ACHN (cell line): ENCODE measurements around the gene SIAH3.

ENCODE experiments used
- DNase-seq: peaks from one replicate; pipeline ENCODE4 v3.0.0-alpha.2; 2015
- in situ Hi-C: cut with HindIII; loops from 2 replicates; pipeline ENCODE4 v1.10.0; 2017; ENCODE audit warnings: low sequenced_read_pairs, low pct_ligation_motif_present, low pct_unique_long_range_greater_than_20kb

Gene SIAH3

DNA sequence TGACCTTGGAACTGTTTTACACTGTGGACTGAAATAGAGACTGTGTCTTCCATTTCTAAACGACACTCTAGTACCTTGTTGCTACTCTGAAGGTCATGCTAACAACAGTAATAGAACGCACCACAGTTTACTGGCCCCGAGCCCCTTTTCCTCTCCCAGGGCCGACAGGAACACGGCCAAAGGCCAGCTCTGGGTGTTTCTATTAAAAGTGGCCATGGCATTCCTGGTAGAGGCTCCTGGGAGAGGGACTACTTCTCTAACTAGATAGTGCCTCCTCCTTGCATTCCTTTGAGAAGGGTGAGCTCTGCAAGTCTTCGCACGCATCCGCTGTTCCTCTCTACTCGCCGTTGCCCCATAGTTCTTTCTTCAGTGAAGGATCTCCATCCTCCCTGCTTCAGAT is 18.7 kb upstream of the SIAH3 start:
- in situ Hi-C loops: no loop called here

GRCh38 chr13:45865414-45865813 is 13.9 kb upstream of the SIAH3 start:
- in situ Hi-C loops: no loop called here

More for the DNA sequence above, 18.7 kb upstream of the SIAH3 start:
- no peak for DNase-seq

DNA sequence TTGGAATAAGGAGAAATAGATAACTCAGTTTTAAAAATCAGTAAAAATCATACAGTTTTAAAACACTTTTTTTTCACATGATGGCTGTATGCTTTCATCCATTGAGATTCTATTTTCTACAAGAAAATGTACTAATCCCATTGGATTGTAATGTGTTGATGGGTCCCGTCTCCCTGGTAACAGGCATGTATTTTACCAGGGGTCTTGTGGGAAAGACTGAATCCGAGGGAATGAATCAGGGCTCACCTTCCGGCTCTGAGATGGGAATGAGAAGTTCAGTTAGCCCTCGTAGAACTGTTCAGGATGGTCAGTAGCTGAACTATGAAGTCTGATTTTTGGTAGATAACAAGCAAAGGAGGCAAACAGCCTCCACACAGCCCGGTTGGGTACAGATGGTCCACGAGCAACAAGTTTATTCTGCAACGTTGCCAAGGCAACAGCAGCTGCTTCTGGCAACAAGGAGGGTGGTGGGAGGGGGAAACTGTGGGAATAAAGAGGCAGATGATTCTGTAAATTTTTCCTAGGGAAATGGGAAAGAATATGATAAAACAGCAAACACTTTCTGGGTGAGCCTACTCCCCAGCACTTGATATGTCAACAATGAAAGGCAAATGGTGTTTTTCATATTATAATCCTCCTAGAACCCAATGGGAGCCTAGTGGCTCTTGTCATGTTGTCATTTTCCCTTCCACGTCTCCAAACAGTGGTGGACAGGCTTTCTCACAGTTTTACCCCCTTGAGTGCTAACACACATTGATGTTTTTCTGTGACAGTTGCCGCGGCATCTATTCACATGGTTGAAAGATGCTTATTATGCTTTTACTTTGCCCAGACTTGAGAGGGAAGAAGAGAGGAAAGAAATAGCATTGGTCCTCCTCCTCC is 12.4 kb upstream of the SIAH3 start:
- in situ Hi-C loops: no loop called here
- no peak for DNase-seq

More at GRCh38 chr13:45865414-45865813, 13.9 kb upstream of the SIAH3 start:
- no peak for DNase-seq

- in situ Hi-C loops: no loop called here
- DNase-seq: no peak
Observed at GRCh38 chr13:45861322-45861721, 9.8 kb upstream of the SIAH3 start.

GRCh38 chr13:45860240-45860639 is 8.7 kb upstream of the SIAH3 start:
- no peak for DNase-seq
- in situ Hi-C loops: no loop called here

DNA sequence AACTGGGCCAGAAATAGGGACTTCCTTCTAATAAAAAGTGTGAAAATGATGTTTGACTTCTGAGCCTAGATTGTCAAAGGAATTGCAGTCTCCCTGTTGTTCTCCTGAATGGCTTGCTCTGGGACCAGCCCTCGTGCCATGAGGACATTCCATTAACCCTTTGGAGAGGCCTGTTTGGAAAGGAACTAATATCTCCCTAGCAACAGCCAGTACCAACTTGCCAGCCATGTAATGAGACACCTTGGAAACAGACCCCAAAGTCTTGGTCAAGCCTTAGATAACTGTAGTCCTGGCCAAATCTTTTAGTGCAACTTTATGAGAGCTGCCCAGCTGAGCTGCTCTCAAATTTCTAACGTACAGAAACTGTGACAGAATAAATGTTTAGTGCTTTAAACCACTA is 8.2 kb upstream of the SIAH3 start:
- in situ Hi-C loops: no loop called here
- DNase-seq: no peak

- DNase-seq: no peak
- in situ Hi-C loops: no loop called here
Observed at GRCh38 chr13:45852494-45852893, 941 bp upstream of the SIAH3 start.

DNA sequence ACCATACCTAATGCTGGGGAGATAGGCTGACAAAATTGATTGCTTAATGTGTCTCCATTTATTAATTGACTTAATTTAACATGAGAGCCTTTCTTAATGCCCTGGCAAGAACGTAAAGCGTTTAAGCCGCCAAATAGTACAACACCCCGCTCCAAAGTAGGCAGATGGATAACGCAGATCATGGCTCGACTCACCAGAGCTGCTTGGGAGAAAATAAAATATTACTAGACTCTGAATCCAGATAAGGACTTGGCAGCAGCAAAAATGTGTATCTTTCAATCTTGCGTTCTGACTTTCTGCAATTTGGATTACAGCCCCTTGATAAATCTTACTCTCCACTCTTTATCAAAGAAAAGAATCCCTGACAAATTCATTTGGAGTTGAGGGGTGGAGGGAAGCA is 403 bp upstream of the SIAH3 start:
- in situ Hi-C loops: no loop called here

DNA sequence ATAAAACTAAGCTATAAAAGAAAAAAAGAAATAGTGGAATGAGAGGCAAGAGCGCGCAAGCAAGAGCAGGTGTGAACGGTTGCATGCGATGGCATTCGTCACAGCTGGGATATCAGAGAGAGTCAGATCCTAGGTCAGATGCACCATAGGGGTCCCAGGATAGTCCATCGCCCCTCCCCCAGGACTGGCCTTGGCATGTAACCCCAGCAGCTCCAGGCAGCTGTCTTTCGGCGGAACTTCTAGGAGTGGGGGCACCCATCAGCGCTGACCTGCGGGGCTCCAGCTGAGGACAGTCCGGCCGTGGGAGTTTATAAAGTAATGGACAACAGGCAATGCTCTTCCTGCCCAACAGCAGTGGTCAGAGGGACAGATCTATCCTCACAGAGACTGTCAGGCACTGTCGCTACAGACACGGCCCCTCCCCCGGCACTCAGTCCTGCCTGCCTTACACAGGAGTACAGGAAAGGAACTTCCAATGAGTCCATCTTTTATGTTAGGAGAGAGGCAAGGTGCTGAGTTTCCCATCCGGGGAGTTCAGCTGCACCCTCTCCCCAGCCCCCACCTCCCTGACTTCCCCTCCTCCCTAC is 1.4 kb downstream of the SIAH3 start:
- in situ Hi-C loops: no loop called here
- DNase-seq: no peak

More for the DNA sequence above, 403 bp upstream of the SIAH3 start:
- DNase-seq: no peak

GRCh38 chr13:45849408-45849807 is 2.1 kb downstream of the SIAH3 start:
- DNase-seq: no peak
- in situ Hi-C loops: no loop called here

GRCh38 chr13:45847554-45848224 is 3.9 kb downstream of the SIAH3 start:
- peak; percentile 57 for DNase-seq
- in situ Hi-C loops: no loop called here

DNA sequence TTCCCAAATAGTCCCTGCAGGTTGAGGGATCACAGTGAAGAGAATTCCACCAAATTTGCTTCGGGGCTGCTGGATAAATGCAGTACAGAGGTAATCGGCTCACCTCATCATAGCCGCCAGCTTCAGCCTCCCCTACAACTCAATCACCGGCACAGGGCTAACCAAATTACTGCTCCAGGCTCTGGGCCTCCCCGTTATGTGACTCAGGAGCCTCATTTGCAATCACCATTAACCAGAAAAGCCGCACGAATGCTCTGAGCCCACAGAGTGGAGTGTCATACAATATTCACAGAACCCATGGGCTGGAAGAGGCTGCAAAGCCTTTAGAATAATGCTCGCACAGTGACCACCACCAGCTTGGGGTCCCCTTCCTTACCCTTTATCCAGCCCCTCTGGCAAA is 4.9 kb downstream of the SIAH3 start:
- in situ Hi-C loops: no loop called here

GRCh38 chr13:45838171-45838745 is 13.3 kb downstream of the SIAH3 start:
- no peak for DNase-seq
- in situ Hi-C loops: no loop called here

More for the DNA sequence above, 4.9 kb downstream of the SIAH3 start:
- DNase-seq: no peak

DNA sequence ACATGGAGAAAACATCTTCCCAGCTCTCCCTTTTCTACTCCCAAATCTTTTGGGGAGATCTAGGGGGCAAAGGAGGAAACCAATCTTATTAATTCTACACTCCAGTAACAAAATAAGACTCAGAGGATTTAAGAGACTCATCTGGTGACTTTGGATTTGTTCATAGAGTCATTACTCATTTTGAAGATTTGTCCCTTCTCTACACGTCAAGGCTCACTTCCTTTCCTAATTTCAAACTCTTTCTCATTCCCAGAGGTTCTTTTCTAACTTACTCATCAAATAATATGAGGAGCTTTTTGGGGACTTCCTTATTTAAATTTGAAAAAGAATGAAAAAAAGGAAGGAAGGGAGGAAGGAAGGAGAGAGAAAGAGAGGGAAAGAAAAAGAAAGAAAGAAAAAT is 14.4 kb downstream of the SIAH3 start:
- in situ Hi-C loops: no loop called here
- no peak for DNase-seq

- in situ Hi-C loops: no loop called here
- DNase-seq: no peak
Observed at GRCh38 chr13:45834411-45834994, 17.1 kb downstream of the SIAH3 start.

- in situ Hi-C loops: no loop called here
- peak; percentile 69 for DNase-seq
Observed at GRCh38 chr13:45833663-45834375, 17.7 kb downstream of the SIAH3 start.

- no peak for DNase-seq
- in situ Hi-C loops: no loop called here
Observed at GRCh38 chr13:45833242-45833641, 18.3 kb downstream of the SIAH3 start.

GRCh38 chr13:45831851-45832250 is 19.7 kb downstream of the SIAH3 start:
- DNase-seq: no peak
- in situ Hi-C loops: no loop called here
